Vagina (tissue), 2 donors: ENCODE results near the gene FBXW10. TPM values are rescaled to one million over a fixed set of nuclear protein-coding genes. Genes with fewer than 3 reads are reported as not detected.
"Not testable (repeated sequence)": the region's sequence is repeated elsewhere in the genome, so short reads cannot be mapped to it uniquely, and the experiment has no call there.

Experiments used
- DNase-seq, 2 donors: peaks; one replicate each; pipeline ENCODE4 v3.0.0-alpha.2; 2017; ENCODE audit errors: extremely low spot score in 2 of 2
- H3K27ac ChIP-seq: fragments of 200-600 bp; sonication (generic); one replicate; pipeline ENCODE4 v1.5.1; 2019
- H3K27me3 ChIP-seq: fragments of 200-600 bp; sonication (generic); one replicate; pipeline ENCODE4 v1.5.1; 2019
- H3K36me3 ChIP-seq, 2 donors: fragments of 200-600 bp; sonication (generic); one replicate each; pipeline ENCODE4 v1.5.1; 2017 to 2019
- H3K4me1 ChIP-seq: fragments of 200-600 bp; sonication (generic); one replicate; pipeline ENCODE4 v1.5.1; 2019
- H3K4me3 ChIP-seq, 2 donors: fragments of 200-600 bp; sonication (generic); 1 replicate in 1 of 2; 2 replicates in 1 of 2; pipeline ENCODE4 v1.5.1; 2016 to 2019
- H3K9me3 ChIP-seq: fragments of 200-600 bp; sonication (generic); one replicate; pipeline ENCODE4 v1.5.1; 2019
- intact Hi-C: fragments of 100-400 bp; cut with DNase I; formaldehyde crosslinking; loops from one replicate; pipeline ENCODE4 v1.15.1; 2023
- total RNA-seq: library from RNA; depleted of rRNA; stranded (reverse); fragments of >200 nt; gene quantifications from one replicate; pipeline ENCODE4 v1.2.3, GENCODE V29; 2016
- TF ChIP-seq, protein P1 (sequence below), 3 experiments: fragments of 450-650 bp in 2 of 3; fragments of 200-600 bp in 1 of 3; sonication (generic) in 1 of 3; IDR thresholded peaks; one replicate each; pipeline ENCODE4 v1.5.1; 2017 to 2019; ENCODE audit warnings: antibody characterized with exemption in 3 of 3, mild to moderate bottlenecking in 2 of 3, moderate library complexity in 2 of 3

FBXW10 gene, protein sequence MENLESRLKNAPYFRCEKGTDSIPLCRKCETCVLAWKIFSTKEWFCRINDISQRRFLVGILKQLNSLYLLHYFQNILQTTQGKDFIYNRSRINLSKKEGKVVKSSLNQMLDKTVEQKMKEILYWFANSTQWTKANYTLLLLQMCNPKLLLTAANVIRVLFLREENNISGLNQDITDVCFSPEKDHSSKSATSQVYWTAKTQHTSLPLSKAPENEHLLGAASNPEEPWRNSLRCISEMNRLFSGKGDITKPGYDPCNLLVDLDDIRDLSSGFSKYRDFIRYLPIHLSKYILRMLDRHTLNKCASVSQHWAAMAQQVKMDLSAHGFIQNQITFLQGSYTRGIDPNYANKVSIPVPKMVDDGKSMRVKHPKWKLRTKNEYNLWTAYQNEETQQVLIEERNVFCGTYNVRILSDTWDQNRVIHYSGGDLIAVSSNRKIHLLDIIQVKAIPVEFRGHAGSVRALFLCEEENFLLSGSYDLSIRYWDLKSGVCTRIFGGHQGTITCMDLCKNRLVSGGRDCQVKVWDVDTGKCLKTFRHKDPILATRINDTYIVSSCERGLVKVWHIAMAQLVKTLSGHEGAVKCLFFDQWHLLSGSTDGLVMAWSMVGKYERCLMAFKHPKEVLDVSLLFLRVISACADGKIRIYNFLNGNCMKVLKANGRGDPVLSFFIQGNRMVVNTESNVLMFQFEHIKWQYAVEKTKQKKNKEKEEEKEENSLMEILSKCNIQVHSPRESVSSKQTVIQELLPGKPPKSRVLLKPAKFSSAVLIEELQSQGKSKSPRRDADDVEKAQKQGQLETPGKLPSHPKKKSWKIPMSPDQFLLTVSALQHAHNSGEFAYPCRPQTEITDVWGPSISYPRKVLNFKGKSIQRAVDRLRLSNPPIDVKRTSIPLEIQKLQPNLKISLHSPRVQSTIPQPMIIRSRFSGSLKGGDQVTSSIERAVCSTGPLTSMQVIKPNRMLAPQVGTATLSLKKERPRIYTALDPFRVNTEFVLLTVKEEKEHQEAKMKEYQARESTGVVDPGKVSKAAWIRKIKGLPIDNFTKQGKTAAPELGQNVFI
- 0.25 TPM for total RNA-seq

GRCh38 chr17:18743699-18744421 is at the start of gene FBXW10:
Gene FBXW10, plus strand, starts transcription at chr17:18744054. Its CDS starts 191 bp downstream, at chr17:18744245.
- H3K36me3 ChIP-seq, intact Hi-C loops, H3K27ac ChIP-seq, H3K4me3 ChIP-seq, H3K4me1 ChIP-seq, H3K27me3 ChIP-seq, DNase-seq, H3K9me3 ChIP-seq: not testable (repeated sequence)

GRCh38 chr17:18695143-18695542 is 48.7 kb upstream of the FBXW10 start:
- DNase-seq, H3K4me1 ChIP-seq, intact Hi-C loops, H3K4me3 ChIP-seq, H3K9me3 ChIP-seq, H3K27me3 ChIP-seq, H3K27ac ChIP-seq, H3K36me3 ChIP-seq: not testable (repeated sequence)

DNA sequence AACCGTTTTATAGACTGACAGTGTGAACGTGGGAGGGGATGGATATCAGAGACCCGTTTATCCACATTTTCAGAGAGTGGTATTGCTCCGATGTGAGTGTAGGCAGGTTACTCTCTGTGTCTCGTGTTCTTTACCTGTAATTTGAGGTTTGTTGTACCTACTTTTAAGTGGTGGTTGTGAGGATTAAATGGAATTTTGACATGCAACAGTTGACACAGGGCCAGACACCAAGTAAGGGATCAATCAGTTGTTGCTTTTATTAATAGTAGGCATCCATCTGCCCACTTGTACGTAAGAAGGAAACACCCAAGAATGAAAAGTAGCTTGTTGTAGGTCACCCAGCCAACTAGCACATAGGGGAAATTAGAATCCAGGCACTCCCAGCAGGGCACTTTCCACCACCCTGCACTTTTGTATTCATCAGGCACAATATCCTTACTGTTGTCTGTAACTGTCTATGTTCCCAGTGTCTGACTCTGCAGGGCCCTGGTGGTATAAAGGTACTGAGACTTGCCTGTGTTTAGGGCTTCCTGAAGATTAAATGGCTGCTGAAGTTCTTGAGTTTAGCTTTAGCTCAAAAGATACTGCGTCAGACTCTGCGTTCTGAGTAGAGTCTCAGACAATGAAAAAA is 45.3 kb upstream of the FBXW10 start:
- DNase-seq, H3K4me1 ChIP-seq, H3K36me3 ChIP-seq, H3K27ac ChIP-seq, H3K27me3 ChIP-seq, intact Hi-C loops, H3K9me3 ChIP-seq: not testable (repeated sequence)
- peak overlapping the region; percentile 52 to 53 for H3K4me3 ChIP-seq

DNA sequence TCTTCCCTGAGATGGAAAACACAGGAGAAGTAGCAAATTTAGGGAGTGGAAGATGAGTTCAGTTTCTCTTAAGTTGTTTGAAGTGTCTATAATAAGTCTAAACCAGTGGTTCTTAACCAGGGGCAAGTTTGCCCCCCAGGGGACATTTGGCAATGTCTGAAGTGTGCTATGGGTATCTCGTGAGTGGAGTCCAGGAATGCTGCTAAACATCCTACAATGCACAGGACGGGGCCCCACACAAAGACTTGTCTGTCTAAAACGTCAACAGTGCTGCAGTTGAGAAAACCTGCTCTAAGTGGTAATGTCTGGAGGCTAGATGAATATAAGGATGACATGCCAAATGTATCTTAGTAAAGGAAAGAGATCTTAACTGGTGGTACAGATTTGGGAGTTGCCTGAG is 37.9 kb upstream of the FBXW10 start:
- H3K27me3 ChIP-seq, H3K36me3 ChIP-seq, DNase-seq, H3K27ac ChIP-seq, H3K9me3 ChIP-seq, H3K4me1 ChIP-seq, H3K4me3 ChIP-seq, intact Hi-C loops: not testable (repeated sequence)

GRCh38 chr17:18708215-18708614 is 35.6 kb upstream of the FBXW10 start:
- H3K27me3 ChIP-seq, H3K36me3 ChIP-seq, H3K9me3 ChIP-seq, H3K4me3 ChIP-seq, intact Hi-C loops, H3K27ac ChIP-seq, DNase-seq, H3K4me1 ChIP-seq: not testable (repeated sequence)

DNA sequence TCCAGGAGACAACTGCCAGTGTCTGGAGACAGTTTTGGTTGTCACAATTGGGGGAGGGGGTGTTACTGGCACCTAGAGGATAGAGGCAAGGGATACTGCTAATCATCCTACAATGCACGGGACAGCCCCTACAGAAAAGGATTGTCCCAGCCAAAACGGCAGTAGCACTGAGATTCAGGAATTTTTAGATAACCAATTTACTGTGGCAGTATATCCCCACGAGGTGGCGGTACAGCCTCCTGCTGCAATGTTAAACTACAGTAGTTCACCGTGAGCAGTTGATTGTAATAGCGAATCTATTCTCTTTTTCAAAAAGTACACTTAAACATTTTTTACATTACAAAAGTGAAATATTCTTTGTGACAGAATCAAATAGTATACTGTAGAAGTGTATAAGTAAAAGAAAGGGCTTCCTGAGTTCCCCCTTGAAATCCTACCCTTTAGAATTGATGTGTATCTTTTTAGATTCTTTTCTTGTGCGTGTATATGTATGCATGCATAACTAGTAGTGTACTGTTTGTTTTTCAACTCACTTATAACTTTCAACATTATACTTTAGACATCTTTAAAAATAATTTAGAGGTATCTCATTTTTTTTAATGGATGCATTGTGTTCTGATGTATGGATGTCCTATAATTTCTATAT is 31.4 kb upstream of the FBXW10 start:
- H3K4me1 ChIP-seq, intact Hi-C loops, H3K27me3 ChIP-seq, H3K4me3 ChIP-seq, H3K27ac ChIP-seq, H3K36me3 ChIP-seq, DNase-seq, H3K9me3 ChIP-seq: not testable (repeated sequence)
- TF ChIP-seq, protein P1, sequence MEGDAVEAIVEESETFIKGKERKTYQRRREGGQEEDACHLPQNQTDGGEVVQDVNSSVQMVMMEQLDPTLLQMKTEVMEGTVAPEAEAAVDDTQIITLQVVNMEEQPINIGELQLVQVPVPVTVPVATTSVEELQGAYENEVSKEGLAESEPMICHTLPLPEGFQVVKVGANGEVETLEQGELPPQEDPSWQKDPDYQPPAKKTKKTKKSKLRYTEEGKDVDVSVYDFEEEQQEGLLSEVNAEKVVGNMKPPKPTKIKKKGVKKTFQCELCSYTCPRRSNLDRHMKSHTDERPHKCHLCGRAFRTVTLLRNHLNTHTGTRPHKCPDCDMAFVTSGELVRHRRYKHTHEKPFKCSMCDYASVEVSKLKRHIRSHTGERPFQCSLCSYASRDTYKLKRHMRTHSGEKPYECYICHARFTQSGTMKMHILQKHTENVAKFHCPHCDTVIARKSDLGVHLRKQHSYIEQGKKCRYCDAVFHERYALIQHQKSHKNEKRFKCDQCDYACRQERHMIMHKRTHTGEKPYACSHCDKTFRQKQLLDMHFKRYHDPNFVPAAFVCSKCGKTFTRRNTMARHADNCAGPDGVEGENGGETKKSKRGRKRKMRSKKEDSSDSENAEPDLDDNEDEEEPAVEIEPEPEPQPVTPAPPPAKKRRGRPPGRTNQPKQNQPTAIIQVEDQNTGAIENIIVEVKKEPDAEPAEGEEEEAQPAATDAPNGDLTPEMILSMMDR (IDR thresholded peaks at IDR 0.05): peak in 2 of 3 experiments; percentile 30 to 37

DNA sequence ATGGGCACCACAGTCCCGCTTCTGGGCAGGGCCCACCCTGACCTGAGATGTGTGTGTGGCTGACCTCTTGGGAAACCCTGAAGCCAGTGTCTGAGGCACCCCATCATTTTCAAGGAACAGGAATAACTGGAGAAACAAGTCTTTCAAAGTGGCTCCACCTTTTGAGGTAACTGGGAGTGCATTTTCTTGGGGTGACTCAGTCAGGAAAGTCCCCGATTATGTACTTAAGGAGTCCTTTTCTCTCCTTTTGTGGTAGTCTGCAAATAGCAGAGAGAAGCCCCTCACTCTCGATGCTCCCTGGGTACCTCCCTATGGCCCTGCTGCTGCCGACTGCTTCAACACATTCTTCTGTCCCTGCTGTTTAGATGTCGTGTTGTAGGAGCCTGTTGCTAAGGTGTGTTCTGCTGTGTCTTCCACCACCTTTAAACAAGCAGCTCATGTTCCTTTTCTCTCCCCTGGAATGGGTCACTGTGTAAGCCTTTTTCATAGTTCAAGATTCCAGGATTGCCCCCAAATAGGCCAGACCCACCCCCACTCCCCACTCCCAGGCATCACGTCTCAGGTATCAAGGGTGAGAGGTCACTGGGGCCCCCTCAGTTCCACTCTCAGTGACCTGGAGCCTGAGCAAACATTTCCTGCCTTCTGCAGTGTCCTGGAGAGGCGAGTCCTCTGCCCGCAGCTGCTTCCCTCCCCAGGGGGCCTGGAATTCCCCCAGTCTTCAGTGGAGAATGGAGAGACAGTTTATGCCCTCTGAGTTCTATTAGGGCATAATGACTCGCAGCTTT is 25.0 kb upstream of the FBXW10 start:
- H3K9me3 ChIP-seq, H3K4me3 ChIP-seq, H3K27me3 ChIP-seq, DNase-seq, H3K36me3 ChIP-seq, H3K4me1 ChIP-seq, intact Hi-C loops: not testable (repeated sequence)
- H3K27ac ChIP-seq: peak overlapping the region; percentile 63

GRCh38 chr17:18719428-18720110 is 24.3 kb upstream of the FBXW10 start:
- H3K4me3 ChIP-seq, H3K9me3 ChIP-seq, H3K4me1 ChIP-seq, H3K27me3 ChIP-seq, H3K36me3 ChIP-seq, DNase-seq, intact Hi-C loops: not testable (repeated sequence)
- peak overlapping the region; percentile 63 for H3K27ac ChIP-seq

DNA sequence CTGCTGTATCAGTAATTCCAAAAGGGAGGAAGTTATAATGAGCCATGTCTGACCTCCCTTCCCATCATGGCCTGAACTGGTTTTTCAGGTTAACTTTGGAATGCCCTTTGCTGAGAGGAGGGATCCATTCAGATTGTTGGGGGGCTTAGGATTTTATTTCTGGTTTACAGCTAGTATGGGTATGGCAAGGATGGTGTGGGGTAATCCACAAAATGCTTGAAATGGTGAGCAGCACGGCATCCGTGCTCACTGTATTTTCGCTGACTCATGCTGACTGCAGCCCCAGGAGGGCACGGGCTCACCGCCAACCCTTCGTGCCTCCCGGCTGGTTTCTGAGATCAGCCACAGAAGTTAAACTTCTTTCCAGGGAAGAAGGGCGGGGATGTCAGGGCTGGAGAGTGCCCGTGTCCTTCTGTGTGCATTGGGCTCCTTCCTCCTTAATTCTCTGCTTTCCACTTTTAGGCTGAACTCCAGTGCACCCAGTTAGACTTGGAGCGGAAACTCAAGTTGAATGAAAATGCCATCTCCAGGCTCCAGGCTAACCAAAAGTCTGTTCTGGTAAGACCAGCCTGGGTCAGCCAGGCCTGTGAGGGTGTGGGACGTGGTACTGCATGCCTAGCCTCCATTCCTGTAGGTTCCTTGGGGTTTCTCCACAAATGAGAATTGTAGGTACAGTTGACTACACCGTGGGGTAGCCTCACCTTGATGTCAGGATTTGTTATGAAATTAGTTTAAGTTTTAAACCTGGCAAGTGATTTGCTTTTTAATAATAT is 21.9 kb upstream of the FBXW10 start:
- intact Hi-C loops, H3K36me3 ChIP-seq, DNase-seq, H3K27ac ChIP-seq, H3K9me3 ChIP-seq, H3K27me3 ChIP-seq, H3K4me3 ChIP-seq, H3K4me1 ChIP-seq: not testable (repeated sequence)

GRCh38 chr17:18722612-18723011 is 21.2 kb upstream of the FBXW10 start:
- H3K27me3 ChIP-seq, H3K4me3 ChIP-seq, H3K36me3 ChIP-seq, DNase-seq, intact Hi-C loops, H3K27ac ChIP-seq, H3K9me3 ChIP-seq, H3K4me1 ChIP-seq: not testable (repeated sequence)
